H1 (cell line): ENCODE data around the gene STRADB. TPM values are rescaled to one million over a fixed set of nuclear protein-coding genes. Genes with fewer than 3 reads are reported as not detected.

Experiments used
- CTCF ChIA-PET: fragments of 300-600 bp; sonication (Branson Sonifier 250); formaldehyde crosslinking; loops from one replicate; lab custom pipeline; 2021; ENCODE audit not compliant: partially characterized antibody; lab: Charles Lee
- POLR2A ChIA-PET: fragments of 300-600 bp; sonication (Branson Sonifier 250); formaldehyde crosslinking; loops from one replicate; lab custom pipeline; 2021; ENCODE audit warnings: inconsistent platforms; ENCODE audit not compliant: partially characterized antibody; lab: Charles Lee
- DNase-seq, 2 experiments: peaks; one replicate each; pipeline versions ENCODE4 v3.0.0 to v3.0.0-alpha.2; 2010 to 2022; ENCODE audit warnings: low spot score in 2 of 2, low read depth in 1 of 2, mixed read lengths in 1 of 2
- FAIRE-seq: peaks from 2 replicates; lab custom pipeline; 2011; peaks lifted over from hg19 to GRCh38; lab: Jason Lieb, UNC
- H2AFZ ChIP-seq: 2 replicates; pipeline ENCODE4 v1.8.1; 2012; ENCODE audit warnings: low read length, inconsistent platforms
- H2AK5ac ChIP-seq: 2 replicates; pipeline ENCODE4 v1.6.1; 2013; ENCODE audit warnings: low read depth, low read length
- H2BK120ac ChIP-seq: replicated peaks from 2 replicates; pipeline ENCODE3; 2013; ENCODE audit warnings: low read depth, low read length, inconsistent platforms
- H2BK12ac ChIP-seq: 2 replicates; pipeline ENCODE4 v1.6.1; 2013; ENCODE audit warnings: low read depth, low read length
- H2BK15ac ChIP-seq: 2 replicates; pipeline ENCODE4 v1.6.1; 2013; ENCODE audit warnings: low read length
- H2BK20ac ChIP-seq: 2 replicates; pipeline ENCODE4 v1.6.1; 2013; ENCODE audit warnings: low read length
- H2BK5ac ChIP-seq: 2 replicates; pipeline ENCODE4 v1.6.1; 2013; ENCODE audit warnings: low read depth, low read length
- H3K14ac ChIP-seq: 2 replicates; pipeline ENCODE4 v1.6.1; 2013; ENCODE audit warnings: inconsistent platforms; ENCODE audit not compliant: insufficient read length
- H3K18ac ChIP-seq: 2 replicates; pipeline ENCODE4 v1.6.1; 2013; ENCODE audit warnings: low read length; ENCODE audit errors: extremely low read depth
- H3K23ac ChIP-seq: 2 replicates; pipeline ENCODE4 v1.6.1; 2013; ENCODE audit warnings: inconsistent platforms; ENCODE audit not compliant: insufficient read length
- H3K23me2 ChIP-seq: 2 replicates; pipeline ENCODE4 v1.6.1; 2013; ENCODE audit warnings: low read depth, low read length
- H3K27ac ChIP-seq: 2 replicates; pipeline ENCODE4 v1.6.1; 2011; ENCODE audit warnings: low read depth, low read length, inconsistent platforms
- H3K27me3 ChIP-seq, 4 experiments: replicated peaks in 1 of 4; 1 replicate in 1 of 4; 2 replicates in 3 of 4; pipeline versions ENCODE4 v1.6.1 to v1.8.1; 2011 to 2013; ENCODE audit warnings: low read length in 3 of 4, mild to moderate bottlenecking in 3 of 4, inconsistent platforms in 2 of 4, mixed read lengths in 2 of 4, moderate library complexity in 1 of 4; ENCODE audit not compliant: control insufficient read depth in 3 of 4, insufficient read depth in 3 of 4; ENCODE audit errors: extremely low read depth in 1 of 4
- H3K36me3 ChIP-seq, 4 experiments: 2 replicates each; pipeline versions ENCODE4 v1.6.1 to v1.8.1; 2011 to 2013; ENCODE audit warnings: mild to moderate bottlenecking in 4 of 4, low read length in 3 of 4, moderate library complexity in 2 of 4, control low read depth in 1 of 4, inconsistent platforms in 1 of 4; ENCODE audit not compliant: insufficient read depth in 4 of 4, control insufficient read depth in 2 of 4
- H3K4ac ChIP-seq: replicated peaks from 2 replicates; pipeline ENCODE3; 2013; ENCODE audit warnings: low read length, low read depth, mixed read lengths, inconsistent platforms; ENCODE audit not compliant: insufficient read length
- H3K4me1 ChIP-seq, 4 experiments: replicated peaks in 1 of 4; 1 replicate in 1 of 4; 2 replicates in 3 of 4; pipeline versions ENCODE4 v1.6.1 to v1.8.1; 2011 to 2013; ENCODE audit warnings: low read length in 3 of 4, inconsistent platforms in 2 of 4, mixed read lengths in 1 of 4; ENCODE audit not compliant: insufficient read depth in 4 of 4, control insufficient read depth in 3 of 4
- H3K4me2 ChIP-seq, 2 experiments: 2 replicates each; pipeline versions ENCODE4 v1.6.1 to v1.8.1; 2011 to 2013; ENCODE audit warnings: low read depth in 2 of 2, low read length in 2 of 2, control low read depth in 1 of 2, inconsistent platforms in 1 of 2, mild to moderate bottlenecking in 1 of 2; ENCODE audit not compliant: insufficient read depth in 1 of 2
- H3K4me3 ChIP-seq, 4 experiments: fragments of 200-600, 300-600 bp in 1 of 4; sonication (generic), shearing (Covaris generic), sonication (Bioruptor Twin) in 1 of 4; 2 replicates each; pipeline versions ENCODE4 v1.5.1 to v1.8.1; 2011 to 2016; ENCODE audit warnings: low read length in 4 of 4, low read depth in 3 of 4, control low read depth in 2 of 4, inconsistent platforms in 2 of 4, mild to moderate bottlenecking in 2 of 4, mixed read lengths in 1 of 4, moderate library complexity in 1 of 4; ENCODE audit not compliant: insufficient read depth in 2 of 4; ENCODE audit errors: extremely low read depth in 1 of 4
- H3K56ac ChIP-seq: replicated peaks from 2 replicates; pipeline ENCODE3; 2013; ENCODE audit warnings: low read depth, mild to moderate bottlenecking, mixed read lengths, low read length, inconsistent platforms; ENCODE audit not compliant: insufficient read length
- H3K79me1 ChIP-seq: 2 replicates; pipeline ENCODE4 v1.6.1; 2013; ENCODE audit warnings: low read depth, low read length, control low read depth
- H3K79me2 ChIP-seq, 2 experiments: 2 replicates each; pipeline versions ENCODE4 v1.6.1 to v1.8.1; 2012 to 2013; ENCODE audit warnings: low read length in 2 of 2, mild to moderate bottlenecking in 2 of 2, inconsistent platforms in 1 of 2; ENCODE audit not compliant: insufficient read depth in 2 of 2, control insufficient read depth in 1 of 2
- H3K9ac ChIP-seq, 4 experiments: replicated peaks in 1 of 4; 1 replicate in 1 of 4; 2 replicates in 3 of 4; pipeline versions ENCODE4 v1.6.1 to v1.8.1; 2011 to 2013; ENCODE audit warnings: low read depth in 3 of 4, low read length in 3 of 4, control low read depth in 2 of 4, mild to moderate bottlenecking in 2 of 4, moderate library complexity in 2 of 4, inconsistent platforms in 1 of 4; ENCODE audit errors: extremely low read depth in 1 of 4
- H3K9me3 ChIP-seq, 2 experiments: 2 replicates each; pipeline versions ENCODE4 v1.6.1 to v1.8.1; 2012 to 2013; ENCODE audit warnings: mild to moderate bottlenecking in 2 of 2, moderate library complexity in 2 of 2, control low read depth in 1 of 2, inconsistent platforms in 1 of 2, low read depth in 1 of 2, low read length in 1 of 2, mixed read lengths in 1 of 2; ENCODE audit not compliant: insufficient read depth in 2 of 2
- H4K20me1 ChIP-seq, 2 experiments: replicated peaks in 1 of 2; 2 replicates each; pipeline versions ENCODE3 to v1.8.1; 2011 to 2013; ENCODE audit warnings: inconsistent platforms in 2 of 2, low read length in 2 of 2, mild to moderate bottlenecking in 1 of 2; ENCODE audit not compliant: insufficient read depth in 2 of 2, control insufficient read depth in 1 of 2
- H4K5ac ChIP-seq: 2 replicates; pipeline ENCODE4 v1.6.1; 2013; ENCODE audit warnings: low read length, low read depth, mixed read lengths, inconsistent platforms; ENCODE audit not compliant: insufficient read length
- H4K8ac ChIP-seq: 2 replicates; pipeline ENCODE4 v1.8.0; 2013; ENCODE audit warnings: mild to moderate bottlenecking, moderate library complexity, low read length, inconsistent platforms; ENCODE audit not compliant: insufficient read depth; ENCODE audit errors: extremely low read depth
- H4K91ac ChIP-seq: replicated peaks from 2 replicates; pipeline ENCODE3; 2013; ENCODE audit warnings: low read length, mixed read lengths, inconsistent platforms; ENCODE audit not compliant: insufficient read length
- GABPA ChIP-seq: IDR thresholded peaks from 2 replicates; pipeline ENCODE4 v1.6.1; 2011; ENCODE audit warnings: mild to moderate bottlenecking, low read length, moderate library complexity, borderline replicate concordance; ENCODE audit not compliant: insufficient read depth
- RNF2 ChIP-seq: fragments of 200-900, 300-1000 bp; sonication (generic); IDR thresholded peaks from 2 replicates; pipeline ENCODE4 v1.7.1; 2016; ENCODE audit warnings: borderline replicate concordance, low read depth, mild to moderate bottlenecking, antibody characterized with exemption, low read length; ENCODE audit not compliant: poor library complexity, severe bottlenecking; ENCODE audit errors: missing control alignments
- WGBS, 2 experiments: shearing (Covaris generic) in 1 of 2; methylation state at CpG; one replicate each; pipeline versions ENCODE4 v1.1.6 to v1.1.7; 2013 to 2015; ENCODE audit warnings: low lambda C conversion rate in 2 of 2, mixed read lengths in 2 of 2, inconsistent platforms in 1 of 2, low coverage in 1 of 2, missing lambda C conversion rate in 1 of 2; ENCODE audit not compliant: insufficient replicate concordance in 2 of 2, insufficient coverage in 1 of 2, insufficient read length in 1 of 2; ENCODE audit errors: extremely low coverage in 1 of 2, missing lambda C conversion rate in 1 of 2; 5-methylcytosine and 5-hydroxymethylcytosine counted together
- polyA plus RNA-seq, 7 experiments: library from polyadenylated mRNA; depleted of rRNA in 3 of 7; stranded (reverse) in 5 of 7; unstranded in 2 of 7; fragments of >200 nt in 5 of 7; fragments of 200-250 nt in 2 of 7; gene quantifications; 1 replicate in 5 of 7; 2 replicates in 1 of 7; 4 replicates in 1 of 7; pipeline versions ENCODE4 v1.2.1 to v1.2.3, GENCODE V29; 2011 to 2013; ENCODE audit warnings: missing spikeins in 2 of 7, mixed read lengths in 2 of 7
- total RNA-seq: library from RNA; stranded (reverse); fragmentation: NEBNext Ultra II Directional; extraction: Animal tissue kit (Norgen Biotek cat#: 25700); gene quantifications from 2 replicates; pipeline ENCODE4 v1.2.1, GENCODE V29; 2021

The STRADB gene
- total and polyA plus RNA-seq, 2 of the 8 experiments (the other 6 are each of a cell fraction or from before 2014, with no cell fraction given), result 20.9 to 34.9 TPM

DNA sequence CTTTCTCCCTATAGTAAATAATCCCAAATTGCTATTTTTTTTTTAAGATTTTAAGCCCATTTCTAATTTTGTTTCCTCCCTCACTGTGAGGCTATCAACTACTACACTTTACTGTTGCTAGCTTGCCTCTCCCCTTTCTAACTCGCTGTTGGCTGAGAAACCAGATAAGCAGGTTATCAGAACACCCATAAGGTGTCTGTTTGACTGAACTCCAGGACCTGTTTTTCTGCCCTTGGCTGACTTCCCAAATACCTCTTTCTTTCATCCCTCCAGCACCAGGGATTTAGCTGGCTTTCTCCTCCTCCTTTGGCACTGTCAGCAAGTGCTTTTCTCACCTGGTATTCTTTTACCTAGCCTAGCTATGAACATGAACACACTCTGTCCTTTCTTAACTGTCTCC is 11.4 kb upstream of the STRADB start:
- Histone ChIP-seq H3K4me1 (no peaks in the 10 kb centered on the region), H4K5ac (no peak overlapping the region), H3K14ac (no peak overlapping the region), H3K9me3 (no peaks in the 10 kb centered on the region), H3K4me3 (no peak overlapping the region), H3K27ac (no peak overlapping the region), H2BK5ac (no peak overlapping the region), H2BK120ac (no peak overlapping the region), H3K4me2 (no peak overlapping the region), H3K4ac (no peak overlapping the region), H2AFZ (no peak overlapping the region), H3K9ac (no peak overlapping the region), H2BK20ac (no peak overlapping the region), H3K23ac (no peak overlapping the region), H2AK5ac (no peak overlapping the region), H3K56ac (no peak overlapping the region), H3K79me2 (peaks cover 0 to 4% of the 10 kb centered on the region in 2 experiments; a peak in 1 of 4 replicates), H4K91ac (no peak overlapping the region), H2BK12ac (no peak overlapping the region), H4K20me1 (no peaks in the 10 kb centered on the region), H4K8ac (no peak overlapping the region), H3K23me2 (no peaks in the 10 kb centered on the region), H3K27me3 (no peaks in the 10 kb centered on the region), H3K18ac (no peak overlapping the region), H3K36me3 (no peaks in the 10 kb centered on the region), H3K79me1 (no peaks in the 10 kb centered on the region), H2BK15ac (no peak overlapping the region)
- FAIRE-seq (no peak), DNase-seq (no peak)
- 71% methylated on average over 1 of the region's 1 CpG; no CpG with 5 or more reads in 1 of the 2 experiments for WGBS, 2 experiments
- CTCF ChIA-PET, result interaction anchor here (0.6 to 1.1 kb wide), 5 partner anchors 13 to 1636 kb away, joined by 3 to 5 read pairs (median 3); no protein-coding TSS in a partner anchor
- POLR2A ChIA-PET, result interaction anchor here (0.6 to 1.4 kb wide), 4 partner anchors 11 to 394 kb away, joined by 3 to 9 read pairs (median 3); partner anchors contain the start of genes STRADB and TRAK2
- TF ChIP-seq RNF2 (no peak), GABPA (no peak)
